ENCODE data around the gene PLPP3.

PLPP3 gene

GRCh38 chr1:56539520-56539931 lies 39.8 kb downstream of the PLPP3 start:
- no peak for DNase-seq (ENCODE audit: low read depth)
- H3K4me3 ChIP-seq (replicated peaks; ENCODE audit: low read depth, low read length), result no peak overlapping the region
- no peak for TF ChIP-seq CTCF (IDR thresholded peaks at IDR 0.05; ENCODE audit: low read length, missing control alignments)

DNA sequence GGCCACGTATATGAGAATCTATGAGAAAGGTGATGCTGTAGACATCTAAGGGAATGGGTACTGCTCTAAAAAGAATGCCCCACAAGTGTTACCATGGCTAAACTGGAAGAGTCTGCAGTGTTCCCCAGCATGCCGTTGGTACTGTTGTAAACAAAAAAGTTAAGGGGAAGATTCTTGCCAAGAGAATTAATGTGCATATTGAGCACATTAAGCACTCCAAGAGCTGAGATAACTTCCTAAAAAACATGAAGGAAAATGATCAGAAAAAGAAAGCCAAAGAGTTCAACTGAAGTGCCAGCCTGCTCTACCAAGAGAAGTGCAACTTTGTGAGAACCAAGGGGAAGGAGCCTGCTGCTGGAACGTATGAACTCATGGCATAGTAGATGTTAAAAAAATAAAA lies 40.8 kb downstream of the PLPP3 start:
- H3K4me3 ChIP-seq (replicated peaks; ENCODE audit: low read depth, low read length), result no peak overlapping the region
- no peak for DNase-seq (ENCODE audit: low read depth)
- no peak for TF ChIP-seq CTCF (IDR thresholded peaks at IDR 0.05; ENCODE audit: low read length, missing control alignments)

GRCh38 chr1:56537660-56538059 lies 41.7 kb downstream of the PLPP3 start:
- no peak for DNase-seq (ENCODE audit: low read depth)
- no peak for TF ChIP-seq CTCF (IDR thresholded peaks at IDR 0.05; ENCODE audit: low read length, missing control alignments)
- no peak overlapping the region for H3K4me3 ChIP-seq (replicated peaks; ENCODE audit: low read depth, low read length)

- no peak for TF ChIP-seq CTCF (IDR thresholded peaks at IDR 0.05; ENCODE audit: low read length, missing control alignments)
- no peak for DNase-seq (ENCODE audit: low read depth)
- no peak overlapping the region for H3K4me3 ChIP-seq (replicated peaks; ENCODE audit: low read depth, low read length)
These were observed 43.4 kb downstream of the PLPP3 start for GRCh38 chr1:56535939-56536338.

- TF ChIP-seq CTCF (IDR thresholded peaks at IDR 0.05; ENCODE audit: low read length, missing control alignments), result no peak
- no peak overlapping the region for H3K4me3 ChIP-seq (replicated peaks; ENCODE audit: low read depth, low read length)
- DNase-seq (ENCODE audit: low read depth), result no peak
These were observed 44.0 kb downstream of the PLPP3 start for GRCh38 chr1:56535362-56535761.

DNA sequence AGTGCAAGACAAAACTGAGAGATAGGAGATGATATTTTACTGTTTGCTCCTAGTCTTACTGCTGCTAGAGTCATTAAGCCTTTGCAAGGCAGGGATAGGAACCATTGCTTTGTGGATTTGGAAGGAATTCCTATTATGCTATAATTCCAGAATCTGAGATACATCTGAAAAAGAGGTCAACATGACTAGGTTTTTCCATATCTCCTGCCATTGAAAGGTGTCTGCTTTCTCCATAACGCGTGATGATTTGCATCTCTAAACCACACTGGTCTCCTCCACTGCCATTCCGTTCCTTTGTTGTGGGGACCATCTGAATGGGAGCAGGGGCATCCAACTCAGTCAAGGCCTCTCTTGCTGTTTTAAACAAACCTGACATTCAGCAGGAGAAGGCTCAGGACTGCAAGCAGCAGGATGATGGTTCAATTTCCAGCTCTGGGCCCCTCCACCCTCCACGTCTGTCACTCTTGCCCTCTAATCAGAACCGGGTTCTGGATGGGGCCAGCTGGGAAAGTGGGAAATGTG lies 45.2 kb downstream of the PLPP3 start:
- TF ChIP-seq CTCF (IDR thresholded peaks at IDR 0.05; ENCODE audit: low read length, missing control alignments), result no peak
- no peak for DNase-seq (ENCODE audit: low read depth)
- no peak overlapping the region for H3K4me3 ChIP-seq (replicated peaks; ENCODE audit: low read depth, low read length)

DNA sequence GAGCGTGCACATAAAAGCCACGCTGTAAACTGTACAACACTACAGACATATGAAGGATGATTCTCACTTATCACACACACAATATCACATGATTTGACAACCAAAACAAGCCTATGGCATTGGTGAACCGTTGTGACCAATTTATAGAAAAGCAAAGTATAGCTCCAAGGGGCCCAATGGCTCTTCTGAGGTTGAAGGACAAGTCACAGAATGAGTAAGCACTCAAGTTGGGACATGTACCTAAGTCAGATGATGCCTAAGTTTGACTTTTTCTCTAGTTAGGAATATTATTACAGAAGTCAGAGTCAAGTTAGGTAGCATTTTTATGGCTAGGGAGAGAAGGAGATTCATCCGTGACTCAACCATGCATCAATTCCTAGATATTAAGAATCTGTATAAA lies 45.7 kb downstream of the PLPP3 start:
- TF ChIP-seq CTCF (IDR thresholded peaks at IDR 0.05; ENCODE audit: low read length, missing control alignments), result no peak
- H3K4me3 ChIP-seq (replicated peaks; ENCODE audit: low read depth, low read length), result no peak overlapping the region
- DNase-seq (ENCODE audit: low read depth), result no peak

Measured in fibroblast of pulmonary artery (primary cell).